ENCODE measurements around the gene FAF1. TPM values are rescaled to one million over a fixed set of nuclear protein-coding genes. Genes with fewer than 3 reads are reported as not detected.

The FAF1 gene
- total RNA-seq, 6 experiments from 2014 or later: 24.1 to 32.4 (median 31.6) TPM

- intact Hi-C loops (cut with DNase I): no loop called here
- Histone ChIP-seq H3K9me3 (no peaks in the 10 kb centered on the region), H3K4me3 (no peak overlapping the region), H3K4me1 (peaks cover 0 to 49% (median 6%) of the 10 kb centered on the region in 4 donors), H3K27ac (no peak overlapping the region), H3K27me3 (peaks cover 22 to 80% of the 10 kb centered on the region in 2 donors), H3K36me3 (no peaks in the 10 kb centered on the region)
- WGBS (ENCODE audit: insufficient coverage, low coverage, low lambda C conversion rate, missing lambda C conversion rate): 3% methylated on average over 16 of the region's 69 CpGs
- ATAC-seq (no peak), DNase-seq (no peak)
- no peak for TF ChIP-seq POLR2A (IDR thresholded peaks at IDR 0.05)
- no peak for TF ChIP-seq CTCF (IDR thresholded peaks at IDR 0.05)
These were observed 539.2 kb downstream of the FAF1 start for GRCh38 chr1:50420689-50421365.

- Histone ChIP-seq H3K27ac (no peak overlapping the region), H3K9me3 (no peaks in the 10 kb centered on the region), H3K4me3 (no peak overlapping the region), H3K36me3 (no peaks in the 10 kb centered on the region), H3K27me3 (peaks cover 22 to 76% of the 10 kb centered on the region in 2 donors), H3K4me1 (peaks cover 0 to 45% (median 6%) of the 10 kb centered on the region in 4 donors)
- no peak for DNase-seq
- WGBS (ENCODE audit: insufficient coverage, low coverage, low lambda C conversion rate, missing lambda C conversion rate): 5% methylated on average over 20 of the region's 21 CpGs
- no peak for TF ChIP-seq CTCF (IDR thresholded peaks at IDR 0.05)
- TF ChIP-seq POLR2A (IDR thresholded peaks at IDR 0.05): no peak
- intact Hi-C loops (cut with DNase I): no loop called here
- no peak for ATAC-seq
These were observed 540.0 kb downstream of the FAF1 start for GRCh38 chr1:50419907-50420677.

- no peak for TF ChIP-seq CTCF (IDR thresholded peaks at IDR 0.05)
- no peak for TF ChIP-seq POLR2A (IDR thresholded peaks at IDR 0.05)
- ATAC-seq (peak in 3 of 4 donors; percentile 42 to 48 (median 47)), DNase-seq (peak in 1 of 3 donors; percentile 19)
- intact Hi-C loops (cut with DNase I): no loop called here
- H3K27me3 ChIP-seq: peaks cover 22 to 68% of the 10 kb centered on the region in 2 donors
- H3K36me3 ChIP-seq: no peaks in the 10 kb centered on the region
- WGBS (ENCODE audit: insufficient coverage, low coverage, low lambda C conversion rate, missing lambda C conversion rate): 8% methylated on average over 5 of the region's 60 CpGs
- peaks cover 0 to 38% (median 3%) of the 10 kb centered on the region in 4 donors for H3K4me1 ChIP-seq
- no peak overlapping the region for H3K27ac ChIP-seq
- H3K9me3 ChIP-seq: no peaks in the 10 kb centered on the region
- no peak overlapping the region for H3K4me3 ChIP-seq
These were observed 540.7 kb downstream of the FAF1 start for GRCh38 chr1:50419192-50419906.

- intact Hi-C loops (cut with DNase I): no loop called here
- peak in 1 of 3 donors; percentile 17 for DNase-seq
These were observed 541.4 kb downstream of the FAF1 start for GRCh38 chr1:50418600-50419109.

More at GRCh38 chr1:50418600-50419109, 541.4 kb downstream of the FAF1 start:
- Histone ChIP-seq H3K36me3 (no peaks in the 10 kb centered on the region), H3K27ac (no peak overlapping the region), H3K4me1 (peaks cover 0 to 33% (median 0%) of the 10 kb centered on the region in 4 donors), H3K4me3 (peak overlapping the region in 1 of 3 donors; percentile 16), H3K9me3 (no peaks in the 10 kb centered on the region), H3K27me3 (peaks cover 22 to 61% of the 10 kb centered on the region in 2 donors)
- no CpG with 5 or more reads among the region's 64 CpGs for WGBS (ENCODE audit: insufficient coverage, low coverage, low lambda C conversion rate, missing lambda C conversion rate)
- peak in 2 of 4 donors; percentile 13 to 21 for ATAC-seq
- TF ChIP-seq POLR2A (IDR thresholded peaks at IDR 0.05) (no peak), CTCF (IDR thresholded peaks at IDR 0.05) (no peak)

Data from right lobe of liver (tissue), 6 donors.